K562 (cell line): ENCODE measurements around the gene CCDC50. TPM values are rescaled to one million over a fixed set of nuclear protein-coding genes. Genes with fewer than 3 reads are reported as not detected.
A peak's percentile ranks its signal among the peaks of the same experiment; 100 is the strongest.

ENCODE experiments used
- ATAC-seq: fragments of 200-7000 bp; cut with Tn5 transposase; 3 replicates; pipeline ENCODE4 v1.9.1; 2020; ENCODE audit warnings: moderate library complexity
- BruUV-seq: library from RNA; stranded (reverse); fragments of 400-500 nt; replicated peaks from 2 replicates; lab custom pipeline; 2021; lab: Mats Ljungman, UMichigan
- CTCF ChIA-PET: fragments of 300-600 bp; formaldehyde crosslinking; extraction: SDS; loops from one replicate; lab custom pipeline; 2021; ENCODE audit warnings: low intra/inter-chr PET ratio; lab: Yijun Ruan, JAX
- POLR2A ChIA-PET: fragments of 300-600, 350-650 bp; sonication (Branson Sonifier 250); formaldehyde crosslinking; extraction: SDS; loops from one replicate; lab custom pipeline; 2021; ENCODE audit warnings: antibody characterized with exemption, inconsistent platforms; lab: Yijun Ruan, JAX
- DNase-seq, 4 experiments: peaks; one replicate each; pipeline versions ENCODE4 v3.0.0 to v3.0.0-alpha.2; 2011 to 2018; ENCODE audit warnings: low spot score in 3 of 4, mixed read lengths in 3 of 4; ENCODE audit errors: extremely low read depth in 1 of 4
- FAIRE-seq: peaks from 2 replicates; lab custom pipeline; 2011; peaks lifted over from hg19 to GRCh38; lab: Jason Lieb, UNC
- H2AFZ ChIP-seq: 2 replicates; pipeline ENCODE4 v1.6.0; 2011; ENCODE audit warnings: low read depth, low read length, control low read depth, inconsistent platforms
- H3K27ac ChIP-seq: fragments of 200-600 bp; 3 replicates; pipeline ENCODE4 v1.8.0; 2011; ENCODE audit warnings: low read depth, mild to moderate bottlenecking, control low read depth, inconsistent platforms, low read length, moderate library complexity, mixed read lengths; ENCODE audit errors: extremely low read depth
- H3K27me3 ChIP-seq, 2 experiments: fragments of 300-600 bp in 1 of 2; 2 replicates in 1 of 2; 3 replicates in 1 of 2; pipeline versions ENCODE4 v1.6.0 to v1.8.0; 2011; ENCODE audit warnings: inconsistent platforms in 2 of 2, low read length in 2 of 2, mild to moderate bottlenecking in 1 of 2, mixed read lengths in 1 of 2, moderate library complexity in 1 of 2; ENCODE audit not compliant: control insufficient read depth in 2 of 2, insufficient read depth in 2 of 2
- H3K36me3 ChIP-seq: fragments of 300-600 bp; 3 replicates; pipeline ENCODE4 v1.8.0; 2011; ENCODE audit warnings: mild to moderate bottlenecking, low read length, inconsistent platforms; ENCODE audit not compliant: control insufficient read depth, insufficient read depth
- H3K4me1 ChIP-seq, 2 experiments: fragments of 200-600 bp in 1 of 2; replicated peaks in 1 of 2; 2 replicates in 1 of 2; 3 replicates in 1 of 2; pipeline versions ENCODE4 v1.5.1 to v1.8.0; 2011; ENCODE audit warnings: inconsistent platforms in 2 of 2, low read length in 2 of 2, mild to moderate bottlenecking in 1 of 2, mixed read lengths in 1 of 2, moderate library complexity in 1 of 2; ENCODE audit not compliant: control insufficient read depth in 2 of 2, insufficient read depth in 2 of 2
- H3K4me2 ChIP-seq: 2 replicates; pipeline ENCODE4 v1.6.1; 2011; ENCODE audit warnings: low read length, control low read depth, inconsistent platforms, mixed read lengths; ENCODE audit not compliant: insufficient read depth
- H3K4me3 ChIP-seq: fragments of 200-600 bp; sonication (generic), shearing (Covaris generic); 2 replicates; pipeline ENCODE4 v1.5.1; 2016; ENCODE audit warnings: control low read depth, inconsistent platforms
- H3K79me2 ChIP-seq: fragments of 200-600 bp; 3 replicates; pipeline ENCODE4 v1.8.0; 2011; ENCODE audit warnings: low read length, inconsistent platforms; ENCODE audit not compliant: control insufficient read depth, insufficient read depth
- H3K9ac ChIP-seq, 2 experiments: 2 replicates each; pipeline versions ENCODE4 v1.6.0 to v1.6.1; 2011; ENCODE audit warnings: low read depth in 2 of 2, low read length in 2 of 2, control low read depth in 1 of 2, inconsistent platforms in 1 of 2, mild to moderate bottlenecking in 1 of 2, mixed read lengths in 1 of 2; ENCODE audit not compliant: insufficient read depth in 1 of 2
- H3K9me1 ChIP-seq: one replicate; pipeline ENCODE4 v1.6.0; 2011; ENCODE audit warnings: inconsistent platforms, mild to moderate bottlenecking, low read length, moderate library complexity; ENCODE audit not compliant: control insufficient read depth, insufficient read depth
- H3K9me3 ChIP-seq: replicated peaks from 2 replicates; pipeline ENCODE4 v1.5.1; 2011; ENCODE audit warnings: low read depth, low read length, inconsistent platforms; ENCODE audit not compliant: control insufficient read depth, insufficient read depth
- H4K20me1 ChIP-seq: replicated peaks from 2 replicates; pipeline ENCODE4 v1.6.1; 2011; ENCODE audit warnings: low read length, inconsistent platforms, mixed read lengths; ENCODE audit not compliant: control insufficient read depth, insufficient read depth
- ESRRA ChIP-seq: fragments of 450-650 bp; IDR thresholded peaks from 2 replicates; pipeline ENCODE4 v1.6.1; 2014; ENCODE audit warnings: low read depth, mild to moderate bottlenecking, moderate library complexity, borderline replicate concordance
- NR2C1 ChIP-seq, 2 experiments: fragments of 450-650 bp; IDR thresholded peaks; 2 replicates each; pipeline ENCODE4 v1.6.1; 2017; ENCODE audit warnings: mild to moderate bottlenecking in 2 of 2, antibody characterized with exemption in 1 of 2, inconsistent platforms in 1 of 2, missing compliant biosample characterization in 1 of 2, missing genetic modification characterization in 1 of 2
- POU5F1 ChIP-seq: fragments of 150-350 bp; IDR thresholded peaks from 2 replicates; pipeline ENCODE4 v1.6.1; 2014; ENCODE audit warnings: borderline replicate concordance, low read length, low read depth, mild to moderate bottlenecking; ENCODE audit not compliant: partially characterized antibody
- RB1 ChIP-seq: fragments of 450-650 bp; IDR thresholded peaks from 2 replicates; pipeline ENCODE4 v1.6.1; 2017; ENCODE audit warnings: low read depth, mild to moderate bottlenecking
- ZNF165 ChIP-seq: fragments of 250-450 bp; sonication (Bioruptor Pico); IDR thresholded peaks from 2 replicates; pipeline ENCODE4 v1.4.0; 2020; ENCODE audit warnings: borderline replicate concordance
- WGBS: fragments of 100-300 bp; shearing (Covaris generic); methylation state at CpG from one replicate; pipeline ENCODE4 v1.1.6; 2016; ENCODE audit warnings: low coverage, mixed read lengths; ENCODE audit not compliant: insufficient coverage; ENCODE audit errors: missing lambda C conversion rate; 5-methylcytosine and 5-hydroxymethylcytosine counted together
- in situ Hi-C: fragments of 300-500 bp; cut with MboI; formaldehyde crosslinking; loops from 4 replicates; pipeline ENCODE4 v1.15.0; 2018; ENCODE audit warnings: inconsistent platforms, mixed read lengths
- intact Hi-C: fragments of 100-400 bp; cut with micrococcal nuclease; formaldehyde crosslinking; loops from 2 replicates; pipeline ENCODE4 v1.14.2; 2022
- polyA plus RNA-seq, 8 experiments: library from polyadenylated mRNA; depleted of rRNA in 4 of 8; stranded (reverse) in 5 of 8; unstranded in 3 of 8; fragments of >200 nt; fragmentation: Nextera tagmentation in 2 of 8; fragmentation: Illumina TruSeq in 1 of 8; extraction: Ambion mirVana in 2 of 8; extraction: Trizol in 1 of 8; gene quantifications; 2 replicates each; pipeline versions ENCODE4 v1.2.1 to v1.2.3, GENCODE V29; 2011 to 2014; ENCODE audit warnings: inconsistent platforms in 1 of 8, missing spikeins in 1 of 8
- total RNA-seq, 7 experiments: library from RNA; depleted of rRNA in 6 of 7; stranded (reverse); fragments of >200 nt in 6 of 7; fragmentation: Illumina TruSeq in 2 of 7; extraction: Trizol in 2 of 7; gene quantifications; 2 replicates each; pipeline versions ENCODE4 v1.2.1 to v1.2.3, GENCODE V29; 2011 to 2021; ENCODE audit warnings: low replicate concordance in 1 of 7

CCDC50 gene
- total and polyA plus RNA-seq, 9 of the 15 experiments (the other 6 are each of a cell fraction or from before 2014, with no cell fraction given): 8.4 to 63.4 (median 40.4) TPM

DNA sequence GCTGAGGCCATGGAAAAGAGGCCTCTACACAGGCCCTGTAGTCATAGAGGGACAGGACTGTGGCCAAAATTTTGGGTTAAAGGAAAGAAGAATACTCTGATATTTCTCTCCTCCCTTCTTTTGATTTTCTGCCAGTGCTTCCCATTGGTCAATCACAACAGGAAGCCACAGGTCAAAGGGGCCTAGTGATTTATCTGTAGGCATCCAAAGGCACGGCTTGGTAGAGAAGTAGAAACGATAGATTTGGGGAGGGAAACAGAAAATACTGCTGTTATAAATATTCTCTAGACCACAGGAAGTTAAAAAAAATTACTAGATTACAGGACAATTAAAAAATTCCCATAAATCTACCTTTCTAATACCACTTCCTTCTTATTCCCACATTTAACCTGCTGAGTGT lies 1.7 kb upstream of the CCDC50 start:
- Histone ChIP-seq H3K9ac (no peak overlapping the region), H3K79me2 (peaks cover 31% of the 10 kb centered on the region), H4K20me1 (0 out of 2 replicates have a peak, but pooled peaks cover 7% of the 10 kb centered on the region), H3K27me3 (no peaks in the 10 kb centered on the region), H3K27ac (no peak overlapping the region), H3K9me3 (no peaks in the 10 kb centered on the region), H3K36me3 (no peaks in the 10 kb centered on the region), H3K9me1 (no peaks in the 10 kb centered on the region), H3K4me1 (peaks cover 10% of the 10 kb centered on the region in 2 experiments; a peak in 3 of 5 replicates), H3K4me3 (no peak overlapping the region), H3K4me2 (no peak overlapping the region), H2AFZ (no peak overlapping the region)
- POLR2A ChIA-PET: interaction anchor here (1.6 kb wide), 1 partner anchor 11 kb away, joined by 3 read pairs; no protein-coding TSS in a partner anchor
- FAIRE-seq (no peak), ATAC-seq (no peak), DNase-seq (peak in 2 of 4 experiments; percentile 4 to 9)
- intact Hi-C loops (no loop called here), in situ Hi-C loops (no loop called here)
- CTCF ChIA-PET: no interaction called here
- no TSS peak for BruUV-seq
- 10% methylated on average over 2 of the region's 2 CpGs for WGBS
- TF ChIP-seq ESRRA: no peak
- TF ChIP-seq NR2C1 (IDR thresholded peaks at IDR 0.05): peak; percentile 15; the same call in 1 of the 2 replicates
- no peak for TF ChIP-seq NR2C1 (tag; IDR thresholded peaks at IDR 0.05)
- no peak for TF ChIP-seq POU5F1
- TF ChIP-seq RB1: no peak
- TF ChIP-seq ZNF165 (CRISPR knock-in tag): no peak
